IMR-90 (cell line): ENCODE measurements around the gene PHC3. TPM values are rescaled to one million over a fixed set of nuclear protein-coding genes. Genes with fewer than 3 reads are reported as not detected.

Experiments
- BHLHE40 ChIP-seq: fragments of 150-350 bp; IDR thresholded peaks from 2 replicates; pipeline ENCODE4 v1.6.1; 2016; ENCODE audit warnings: mild to moderate bottlenecking, low read depth, low read length
- POLR2A ChIP-seq: IDR thresholded peaks from 2 replicates; pipeline ENCODE4 v1.6.1; 2012; ENCODE audit warnings: mild to moderate bottlenecking, low read depth, low read length
- RCOR1 ChIP-seq: IDR thresholded peaks from 2 replicates; pipeline ENCODE4 v1.6.1; 2012; ENCODE audit warnings: mild to moderate bottlenecking, low read length, improper control_type of control experiment; ENCODE audit not compliant: insufficient replicate concordance
- polyA plus RNA-seq, 3 experiments: library from polyadenylated mRNA; depleted of rRNA; stranded (reverse); fragments of >200 nt; gene quantifications; 2 replicates each; pipeline ENCODE4 v1.2.3, GENCODE V29; 2012; ENCODE audit warnings: low replicate concordance in 1 of 3
- total RNA-seq: library from RNA; depleted of rRNA; stranded (reverse); fragments of >200 nt; gene quantifications from 2 replicates; pipeline ENCODE4 v1.2.3, GENCODE V29; 2012

PHC3 gene
- total and polyA plus RNA-seq, 2 of the 4 experiments (the other 2 are of a cell fraction): 18.3 to 26.3 TPM

DNA sequence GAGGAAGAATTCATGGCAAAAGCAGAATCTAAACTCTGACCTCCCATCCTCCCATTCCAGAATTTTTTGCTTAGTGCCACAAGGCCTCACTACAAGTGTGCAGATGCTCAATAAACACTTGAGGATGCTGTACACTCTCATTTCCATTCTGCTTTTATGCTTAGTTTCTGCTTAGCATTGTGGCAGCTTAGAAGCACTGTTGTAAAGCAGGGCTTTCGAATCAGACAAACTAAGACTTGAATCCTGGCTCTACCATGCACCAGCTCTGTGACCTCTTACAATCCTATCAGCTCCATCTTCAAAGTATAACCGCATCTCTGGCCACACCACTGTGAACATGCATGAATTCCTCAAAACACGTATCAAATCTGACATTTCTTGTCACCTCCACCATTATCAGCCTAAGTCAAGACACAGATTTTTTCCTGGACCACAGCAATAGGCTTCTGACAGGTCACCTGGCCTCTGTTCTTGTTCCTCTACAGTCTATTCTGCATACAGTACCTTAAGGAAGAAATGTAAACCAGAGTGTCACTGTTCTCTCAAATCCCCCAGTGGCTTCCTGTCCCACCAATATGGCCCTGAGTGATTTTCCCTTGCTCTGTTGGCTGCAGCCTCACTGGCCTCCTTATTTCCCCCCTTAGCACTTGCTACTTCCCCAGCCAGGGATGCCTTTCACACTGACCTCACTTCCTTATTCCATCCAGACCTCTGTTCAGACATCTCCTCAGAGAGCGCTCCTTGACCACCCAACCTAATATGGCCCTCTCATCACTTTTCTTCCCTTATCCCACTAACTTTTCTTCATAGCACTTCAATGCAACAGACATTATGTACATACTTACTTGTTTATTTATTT, 8.1 kb upstream of the PHC3 start (continued):
- TF ChIP-seq RCOR1: no peak
- no peak for TF ChIP-seq BHLHE40
- TF ChIP-seq POLR2A: no peak
